SK-N-SH (cell line): ENCODE measurements around the gene PPP1R12B. TPM values are rescaled to one million over a fixed set of nuclear protein-coding genes. Genes with fewer than 3 reads are reported as not detected.

Experiments used
- CTCF ChIA-PET: fragments of 300-600, 350-600 bp; formaldehyde crosslinking; extraction: SDS; loops from one replicate; lab custom pipeline; 2021; lab: Yijun Ruan, JAX
- POLR2A ChIA-PET: fragments of 350-600 bp; sonication (Branson Sonifier 250); formaldehyde crosslinking; extraction: SDS; loops from one replicate; lab custom pipeline; 2020; ENCODE audit warnings: antibody characterized with exemption, inconsistent platforms; lab: Yijun Ruan, JAX
- DNase-seq: peaks from one replicate; pipeline ENCODE4 v3.0.0; 2012
- H2AFZ ChIP-seq: fragments of 200-600 bp; sonication (generic); 2 replicates; pipeline ENCODE4 v1.8.1; 2016; ENCODE audit warnings: antibody characterized with exemption, mild to moderate bottlenecking, low read depth
- H3F3A ChIP-seq: fragments of 200-600 bp; sonication (generic); replicated peaks from 2 replicates; pipeline ENCODE3; 2016; ENCODE audit warnings: antibody characterized with exemption, mild to moderate bottlenecking; ENCODE audit not compliant: insufficient read depth
- H3K27ac ChIP-seq, 2 experiments: fragments of 200-500 bp in 1 of 2; fragments of 200-600 bp in 1 of 2; sonication (Bioruptor generic) in 1 of 2; sonication (generic), shearing (Covaris generic) in 1 of 2; 2 replicates each; pipeline versions ENCODE4 v1.5.1 to v1.6.1; 2014 to 2016; ENCODE audit warnings: low read depth in 2 of 2, inconsistent platforms in 1 of 2, low read length in 1 of 2, mild to moderate bottlenecking in 1 of 2, mixed read lengths in 1 of 2
- H3K27me3 ChIP-seq: fragments of 200-600 bp; sonication (generic), shearing (Covaris generic); 2 replicates; pipeline ENCODE4 v1.6.1; 2016; ENCODE audit warnings: mixed run types; ENCODE audit not compliant: insufficient read depth
- H3K36me3 ChIP-seq, 2 experiments: fragments of 200-500 bp in 1 of 2; fragments of 200-600 bp in 1 of 2; sonication (Bioruptor generic) in 1 of 2; sonication (generic) in 1 of 2; replicated peaks in 1 of 2; 2 replicates each; pipeline versions ENCODE3 to v1.5.1; 2014 to 2016; ENCODE audit warnings: low read length in 1 of 2, mild to moderate bottlenecking in 1 of 2; ENCODE audit not compliant: insufficient read depth in 2 of 2, control insufficient read depth in 1 of 2
- H3K4me1 ChIP-seq, 2 experiments: fragments of 200-500 bp in 1 of 2; fragments of 200-600 bp in 1 of 2; sonication (Bioruptor generic) in 1 of 2; sonication (generic), shearing (Covaris generic) in 1 of 2; 2 replicates each; pipeline versions ENCODE4 v1.5.1 to v1.6.1; 2014 to 2016; ENCODE audit warnings: low read depth in 1 of 2, low read length in 1 of 2, mixed run types in 1 of 2; ENCODE audit not compliant: insufficient read depth in 2 of 2, control insufficient read depth in 1 of 2
- H3K4me2 ChIP-seq: fragments of 200-600 bp; sonication (generic), shearing (Covaris generic); 2 replicates; pipeline ENCODE4 v1.6.1; 2017; ENCODE audit warnings: mixed run types
- H3K4me3 ChIP-seq, 2 experiments: fragments of 200-500 bp in 1 of 2; fragments of 200-600 bp in 1 of 2; sonication (Bioruptor generic) in 1 of 2; sonication (generic), shearing (Covaris generic) in 1 of 2; 2 replicates each; pipeline versions ENCODE4 v1.5.1 to v1.8.1; 2014 to 2016; ENCODE audit warnings: low read depth in 2 of 2, inconsistent platforms in 1 of 2, low read length in 1 of 2, mild to moderate bottlenecking in 1 of 2, mixed read lengths in 1 of 2, moderate library complexity in 1 of 2
- H3K79me2 ChIP-seq: fragments of 200-600 bp; sonication (generic); 2 replicates; pipeline ENCODE4 v1.8.1; 2017; ENCODE audit warnings: mild to moderate bottlenecking; ENCODE audit not compliant: insufficient read depth
- H3K9ac ChIP-seq: fragments of 200-600 bp; sonication (generic); 2 replicates; pipeline ENCODE4 v1.6.1; 2017; ENCODE audit warnings: mixed run types
- H3K9me2 ChIP-seq: fragments of 200-600 bp; sonication (generic); 2 replicates; pipeline ENCODE4 v1.6.1; 2017; ENCODE audit warnings: mixed run types
- H3K9me3 ChIP-seq: fragments of 200-600 bp; sonication (generic); 2 replicates; pipeline ENCODE4 v1.6.1; 2017; ENCODE audit warnings: mixed run types, mild to moderate bottlenecking, moderate library complexity
- H4K20me1 ChIP-seq: fragments of 200-600 bp; sonication (generic); 2 replicates; pipeline ENCODE4 v1.6.1; 2017; ENCODE audit warnings: mild to moderate bottlenecking, mixed run types; ENCODE audit not compliant: insufficient read depth
- CHD2 ChIP-seq: fragments of 150-350 bp; IDR thresholded peaks from 2 replicates; pipeline ENCODE4 v1.6.1; 2018; ENCODE audit warnings: low read length; ENCODE audit not compliant: partially characterized antibody
- EP300 ChIP-seq, 2 experiments: IDR thresholded peaks; 2 replicates each; pipeline versions ENCODE4 v1.4.0 to v1.6.1; 2012; ENCODE audit warnings: borderline replicate concordance in 1 of 2, low read depth in 1 of 2, low read length in 1 of 2
- EZH2phosphoT487 ChIP-seq: fragments of 200-600 bp; sonication (generic); IDR thresholded peaks from 2 replicates; pipeline ENCODE4 v1.6.1; 2017; ENCODE audit warnings: low read depth, mixed run types, mild to moderate bottlenecking, antibody characterized with exemption, moderate library complexity, borderline replicate concordance
- FOSL2 ChIP-seq: IDR thresholded peaks from 2 replicates; pipeline ENCODE4 v1.4.0; 2012; ENCODE audit warnings: low read depth, mild to moderate bottlenecking, moderate library complexity, borderline replicate concordance
- FOXM1 ChIP-seq: IDR thresholded peaks from 2 replicates; pipeline ENCODE4 v1.4.0; 2012; ENCODE audit warnings: low read depth, mild to moderate bottlenecking
- IRF3 ChIP-seq: fragments of 150-350 bp; IDR thresholded peaks from 2 replicates; pipeline ENCODE4 v1.6.1; 2016; ENCODE audit warnings: mild to moderate bottlenecking, low read depth, low read length
- MAX ChIP-seq: IDR thresholded peaks from 2 replicates; pipeline ENCODE4 v1.4.0; 2012; ENCODE audit warnings: low read depth
- MEF2A ChIP-seq: IDR thresholded peaks from 2 replicates; pipeline ENCODE4 v1.4.0; 2012; ENCODE audit warnings: low read depth, borderline replicate concordance
- NFIC ChIP-seq: IDR thresholded peaks from 2 replicates; pipeline ENCODE4 v1.4.0; 2012; ENCODE audit warnings: borderline replicate concordance
- NRF1 ChIP-seq: IDR thresholded peaks from 2 replicates; pipeline ENCODE4 v1.6.1; 2012; ENCODE audit warnings: low read depth, mild to moderate bottlenecking, low read length
- POLR2AphosphoS5 ChIP-seq: IDR thresholded peaks from 2 replicates; pipeline ENCODE4 v1.6.1; 2012; ENCODE audit warnings: low read depth, low read length
- RAD21 ChIP-seq: IDR thresholded peaks from 2 replicates; pipeline ENCODE4 v1.6.1; 2012; ENCODE audit warnings: mild to moderate bottlenecking, low read length
- RCOR1 ChIP-seq: fragments of 150-350 bp; IDR thresholded peaks from 2 replicates; pipeline ENCODE4 v1.6.1; 2017; ENCODE audit warnings: antibody characterized with exemption, low read length
- SIN3A ChIP-seq: IDR thresholded peaks from 2 replicates; pipeline ENCODE4 v1.6.1; 2012; ENCODE audit warnings: low read depth, mild to moderate bottlenecking, low read length, moderate library complexity, borderline replicate concordance
- SMC3 ChIP-seq: IDR thresholded peaks from 2 replicates; pipeline ENCODE4 v1.6.1; 2012; ENCODE audit warnings: low read depth, low read length, improper control_type of control experiment
- TAF1 ChIP-seq: IDR thresholded peaks from 2 replicates; pipeline ENCODE4 v1.6.1; 2012; ENCODE audit warnings: low read depth, mild to moderate bottlenecking, low read length, moderate library complexity, borderline replicate concordance
- TCF12 ChIP-seq: IDR thresholded peaks from 2 replicates; pipeline ENCODE4 v1.4.0; 2012
- USF1 ChIP-seq: IDR thresholded peaks from 2 replicates; pipeline ENCODE4 v1.4.0; 2012; ENCODE audit warnings: low read depth, borderline replicate concordance
- WGBS: methylation state at CpG from one replicate; pipeline ENCODE4 v1.1.6; 2017; ENCODE audit warnings: low lambda C conversion rate; 5-methylcytosine and 5-hydroxymethylcytosine counted together
- polyA plus RNA-seq, 3 experiments: library from polyadenylated mRNA; depleted of rRNA; stranded (reverse); fragments of >200 nt; gene quantifications; 2 replicates each; pipeline ENCODE4 v1.2.3, GENCODE V29; 2012

Gene PPP1R12B
- polyA plus RNA-seq, 1 of the 3 experiments (the other 2 are of a cell fraction), result 2.8 TPM

- Histone ChIP-seq H2AFZ (no peak overlapping the region), H4K20me1 (no peaks in the 10 kb centered on the region), H3K4me3 (no peak overlapping the region), H3K4me2 (no peak overlapping the region), H3K9me3 (no peaks in the 10 kb centered on the region)
- POLR2A ChIA-PET, result no interaction called here
- no peak for DNase-seq
- no peak for TF ChIP-seq RAD21
- TF ChIP-seq IRF3, result no peak
- TF ChIP-seq FOSL2, result no peak
- no peak for TF ChIP-seq TCF12
- no peak for TF ChIP-seq NRF1
- TF ChIP-seq SIN3A, result no peak
- TF ChIP-seq MEF2A, result no peak
- TF ChIP-seq FOXM1, result no peak
- TF ChIP-seq USF1, result no peak
- TF ChIP-seq MAX, result no peak
- no peak for TF ChIP-seq EP300 (IDR thresholded peaks at IDR 0.05; ENCODE audit: borderline replicate concordance in 1 of 2, low read depth in 1 of 2, low read length in 1 of 2)
- no peak for TF ChIP-seq NFIC
- no peak for TF ChIP-seq TAF1
- no peak for TF ChIP-seq RCOR1
- TF ChIP-seq POLR2AphosphoS5, result no peak
- TF ChIP-seq SMC3, result no peak
- no peak for TF ChIP-seq EZH2phosphoT487
- no peak for TF ChIP-seq CHD2
- TF ChIP-seq, all 33 proteins: peak for 0
- H3K9ac ChIP-seq, result no peak overlapping the region
- no peaks in the 10 kb centered on the region; the same call in 1 of the 2 replicates for H3K27me3 ChIP-seq
- H3F3A ChIP-seq, result no peaks in the 10 kb centered on the region
- no peaks in the 10 kb centered on the region for H3K36me3 ChIP-seq
- no peaks in the 10 kb centered on the region; a peak in 1 of 4 replicates for H3K4me1 ChIP-seq
- no peaks in the 10 kb centered on the region for H3K79me2 ChIP-seq
- CTCF ChIA-PET, result interaction anchor here (1.1 to 1.2 kb wide), 3 partner anchors 9 to 287 kb away, joined by 3 read pairs; no protein-coding TSS in a partner anchor
- WGBS, result 60% methylated on average over 9 of the region's 11 CpGs
- no peak overlapping the region for H3K27ac ChIP-seq
- H3K9me2 ChIP-seq, result no peaks in the 10 kb centered on the region
Observed at GRCh38 chr1:202631076-202631923, 282.8 kb downstream of the PPP1R12B start.
